Karpas-422 (cell line): Measurements from ENCODE around the gene USP24. TPM values are rescaled to one million over a fixed set of nuclear protein-coding genes. Genes with fewer than 3 reads are reported as not detected.

Experiments used
- DNase-seq: peaks from one replicate; pipeline ENCODE4 v3.0.0-alpha.2; 2015
- H2AFZ ChIP-seq: fragments of 200-600 bp; sonication (generic); 2 replicates; pipeline ENCODE4 v1.6.1; 2014; ENCODE audit warnings: antibody characterized with exemption, low read length, mixed read lengths
- H3K27ac ChIP-seq: fragments of 200-600 bp; sonication (generic); 2 replicates; pipeline ENCODE4 v1.5.1; 2014; ENCODE audit warnings: mild to moderate bottlenecking, low read length, moderate library complexity
- H3K27me3 ChIP-seq: fragments of 200-600 bp; sonication (generic); 2 replicates; pipeline ENCODE4 v1.6.1; 2014; ENCODE audit warnings: low read length, mixed read lengths
- H3K36me3 ChIP-seq: fragments of 200-600 bp; sonication (generic); 2 replicates; pipeline ENCODE4 v1.6.1; 2014; ENCODE audit warnings: low read length, mixed read lengths; ENCODE audit not compliant: insufficient read depth
- H3K4me1 ChIP-seq: fragments of 200-600 bp; sonication (generic); 2 replicates; pipeline ENCODE4 v1.6.1; 2014; ENCODE audit warnings: mild to moderate bottlenecking, low read length, mixed read lengths
- H3K4me2 ChIP-seq: fragments of 200-600 bp; sonication (generic); 2 replicates; pipeline ENCODE4 v1.6.1; 2014; ENCODE audit warnings: low read length, low read depth, mild to moderate bottlenecking; ENCODE audit not compliant: poor library complexity, severe bottlenecking
- H3K4me3 ChIP-seq: fragments of 200-600 bp; sonication (generic); 2 replicates; pipeline ENCODE4 v1.5.1; 2014; ENCODE audit warnings: mild to moderate bottlenecking, antibody characterized with exemption, low read length, mixed read lengths
- H3K79me2 ChIP-seq: fragments of 200-600 bp; sonication (generic); 2 replicates; pipeline ENCODE4 v1.6.1; 2014; ENCODE audit warnings: mild to moderate bottlenecking, low read length, mixed read lengths
- H3K9ac ChIP-seq: fragments of 200-600 bp; sonication (generic); 2 replicates; pipeline ENCODE4 v1.6.0; 2014; ENCODE audit warnings: low read length
- H3K9me2 ChIP-seq: fragments of 200-600 bp; sonication (generic), shearing (Covaris generic); replicated peaks from 2 replicates; pipeline ENCODE4 v1.6.0; 2014; ENCODE audit warnings: mild to moderate bottlenecking, low read length, moderate library complexity; ENCODE audit not compliant: insufficient read depth
- H3K9me3 ChIP-seq: fragments of 300-700, 200-600 bp; sonication (generic); 2 replicates; pipeline ENCODE4 v1.6.1; 2014; ENCODE audit warnings: low read length, mixed read lengths
- H4K20me1 ChIP-seq: fragments of 200-600 bp; sonication (generic); 2 replicates; pipeline ENCODE4 v1.6.1; 2014; ENCODE audit warnings: mild to moderate bottlenecking, antibody characterized with exemption, low read length, low read depth; ENCODE audit not compliant: insufficient read depth
- total RNA-seq: library from RNA; depleted of rRNA; stranded (reverse); fragments of >200 nt; shearing (Covaris generic); gene quantifications from 2 replicates; pipeline ENCODE4 v1.2.3, GENCODE V29; 2014; ENCODE audit warnings: low replicate concordance

Gene USP24
- total RNA-seq, 1 experiment from 2014 or later: 89.8 TPM

GRCh38 chr1:55224729-55225128 lies 9.6 kb upstream of the USP24 start:
- no peak for DNase-seq
- Histone ChIP-seq H3K79me2 (no peaks in the 10 kb centered on the region), H2AFZ (no peak overlapping the region), H3K9me3 (peaks cover 4% of the 10 kb centered on the region; the same call in 1 of the 2 replicates), H3K4me3 (no peak overlapping the region), H3K9ac (no peak overlapping the region), H3K36me3 (no peaks in the 10 kb centered on the region), H3K27ac (no peak overlapping the region), H3K27me3 (no peaks in the 10 kb centered on the region), H4K20me1 (no peaks in the 10 kb centered on the region), H3K4me1 (no peaks in the 10 kb centered on the region), H3K4me2 (no peak overlapping the region), H3K9me2 (no peaks in the 10 kb centered on the region)

- DNase-seq: no peak
- Histone ChIP-seq H3K27me3 (no peaks in the 10 kb centered on the region), H3K4me3 (no peak overlapping the region), H4K20me1 (no peaks in the 10 kb centered on the region), H3K4me2 (no peak overlapping the region), H3K4me1 (peaks cover 11% of the 10 kb centered on the region), H3K79me2 (no peaks in the 10 kb centered on the region), H3K27ac (no peak overlapping the region), H3K9me3 (no peaks in the 10 kb centered on the region), H3K9me2 (no peaks in the 10 kb centered on the region), H2AFZ (no peak overlapping the region), H3K36me3 (no peaks in the 10 kb centered on the region), H3K9ac (no peak overlapping the region)
These were observed 7.0 kb upstream of the USP24 start for GRCh38 chr1:55222152-55222551.

DNA sequence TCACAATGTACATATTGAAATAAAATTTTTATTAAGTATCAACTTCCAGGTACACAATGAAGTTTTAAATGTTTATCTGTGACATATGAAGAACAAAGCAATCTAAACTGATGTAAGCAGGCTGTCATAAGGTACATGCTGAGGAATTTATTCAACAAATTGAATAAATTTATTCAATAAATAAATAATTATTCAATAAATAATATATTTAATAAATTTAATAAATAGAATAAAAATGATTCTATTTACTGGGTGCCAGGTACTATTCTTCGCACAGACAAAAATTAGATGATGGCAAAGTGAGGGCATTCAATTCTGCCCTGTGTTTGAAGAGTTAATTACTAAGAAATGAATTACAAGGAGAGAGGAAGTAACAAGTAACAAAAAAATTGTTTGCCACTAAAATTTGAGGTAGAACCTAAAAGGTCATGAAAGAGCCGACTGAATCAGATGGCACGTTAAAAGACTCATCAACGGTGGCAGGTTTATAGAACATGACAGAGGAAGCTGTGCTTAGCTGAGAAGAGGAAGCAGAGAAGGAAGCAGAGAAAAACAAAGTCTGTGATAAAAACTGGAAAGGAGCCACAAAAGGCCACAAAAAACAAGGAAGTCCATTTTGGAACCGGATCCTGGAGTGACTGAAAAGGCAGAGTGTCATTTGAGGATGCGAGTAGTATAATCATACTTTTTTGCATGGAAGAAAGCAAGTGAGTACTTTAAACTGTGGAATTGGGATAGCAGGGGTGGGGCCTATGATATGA lies 2.2 kb upstream of the USP24 start:
- Histone ChIP-seq H3K4me1 (peaks cover 37% of the 10 kb centered on the region), H3K4me3 (no peak overlapping the region), H2AFZ (peak overlapping the region; percentile 45; the same call in 1 of the 2 replicates), H3K9me3 (no peaks in the 10 kb centered on the region), H3K27ac (peak overlapping the region; percentile 42; the same call in 1 of the 2 replicates), H3K9me2 (no peaks in the 10 kb centered on the region), H3K9ac (peak overlapping the region; percentile 25), H3K27me3 (no peaks in the 10 kb centered on the region), H3K4me2 (peak overlapping the region; percentile 42), H3K79me2 (peaks cover 35% of the 10 kb centered on the region), H4K20me1 (no peaks in the 10 kb centered on the region), H3K36me3 (no peaks in the 10 kb centered on the region)
- peak; percentile 70 for DNase-seq

DNA sequence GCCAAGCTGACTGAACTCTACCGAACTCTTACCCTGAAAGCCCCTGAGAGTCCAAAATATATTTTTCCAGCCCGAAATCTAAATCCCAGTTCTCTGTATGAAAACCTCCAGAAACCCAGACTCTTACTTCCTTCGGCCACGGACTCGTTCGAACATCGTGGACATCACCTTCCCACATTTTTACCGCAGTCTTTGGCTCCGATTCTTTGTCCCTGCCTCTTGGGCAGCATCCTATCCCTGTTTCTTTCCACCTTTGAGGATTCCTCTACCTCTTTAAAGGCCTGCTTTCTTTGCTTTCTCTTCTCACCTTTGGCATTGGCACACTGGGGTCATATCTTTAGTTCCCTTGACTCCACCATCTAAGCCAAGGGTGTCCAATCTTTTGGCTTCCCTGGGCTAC lies 932 bp upstream of the USP24 start:
- DNase-seq: no peak
- Histone ChIP-seq H4K20me1 (no peaks in the 10 kb centered on the region), H3K9me3 (no peaks in the 10 kb centered on the region), H3K79me2 (peaks cover 48% of the 10 kb centered on the region), H3K4me2 (peak overlapping the region; percentile 72), H3K36me3 (no peaks in the 10 kb centered on the region), H3K27me3 (no peaks in the 10 kb centered on the region), H3K4me1 (peaks cover 50% of the 10 kb centered on the region), H3K9me2 (no peaks in the 10 kb centered on the region), H3K27ac (peak overlapping the region; percentile 87), H3K9ac (peak overlapping the region; percentile 96), H2AFZ (peak overlapping the region; percentile 85), H3K4me3 (peak overlapping the region; percentile 91)

- Histone ChIP-seq H3K4me3 (peak overlapping the region; percentile 91), H4K20me1 (no peaks in the 10 kb centered on the region), H3K9me3 (no peaks in the 10 kb centered on the region), H3K4me2 (peak overlapping the region; percentile 72), H3K9ac (peak overlapping the region; percentile 96), H3K4me1 (peaks cover 62% of the 10 kb centered on the region), H3K27me3 (no peaks in the 10 kb centered on the region), H3K79me2 (peaks cover 60% of the 10 kb centered on the region), H2AFZ (peak overlapping the region; percentile 45; the same call in 1 of the 2 replicates), H3K27ac (peak overlapping the region; percentile 87), H3K36me3 (no peaks in the 10 kb centered on the region), H3K9me2 (no peaks in the 10 kb centered on the region)
- DNase-seq: no peak
These were observed 300 bp downstream of the USP24 start for GRCh38 chr1:55214934-55215193.

DNA sequence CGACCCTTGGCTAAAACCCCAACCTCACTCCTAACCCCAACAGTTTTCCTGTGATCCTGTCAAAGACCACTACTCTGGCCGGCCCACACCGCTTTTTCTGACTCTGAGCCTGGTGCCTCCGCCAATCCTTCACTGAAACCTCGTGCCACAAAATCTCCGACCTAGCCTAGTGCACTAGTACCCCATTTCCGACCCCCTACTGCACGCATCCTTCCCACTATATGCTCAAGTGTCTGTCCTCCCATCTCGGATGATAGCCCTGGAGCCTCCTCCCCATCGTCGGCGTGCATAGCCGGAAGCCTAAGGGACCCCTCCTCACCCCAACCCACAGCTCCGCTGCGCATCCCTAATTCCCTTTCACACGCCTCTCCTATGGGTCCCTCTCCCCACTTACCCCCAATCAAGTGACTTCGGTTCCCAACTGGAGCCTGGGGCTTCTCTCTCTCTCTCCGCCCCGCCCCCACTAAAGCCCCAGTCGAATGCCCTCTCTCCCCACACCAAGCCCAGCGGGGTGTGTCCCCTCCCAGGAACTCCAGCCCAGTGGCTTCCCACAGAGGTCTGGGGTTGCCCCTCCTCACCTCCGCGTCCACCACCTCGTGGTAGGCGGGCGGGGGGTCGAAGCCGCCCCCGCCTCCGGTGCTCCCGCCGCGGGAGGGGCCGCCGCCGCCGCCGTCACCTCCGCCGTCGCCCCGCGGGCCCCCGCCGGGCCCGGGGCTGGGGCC lies 791 bp downstream of the USP24 start:
- DNase-seq: peak; percentile 78
- H3K27ac ChIP-seq: peak overlapping the region; percentile 87
- peaks cover 65% of the 10 kb centered on the region for H3K79me2 ChIP-seq
- no peaks in the 10 kb centered on the region for H4K20me1 ChIP-seq
- H3K27me3 ChIP-seq: no peaks in the 10 kb centered on the region
- peaks cover 67% of the 10 kb centered on the region for H3K4me1 ChIP-seq
- no peaks in the 10 kb centered on the region for H3K9me2 ChIP-seq
- H3K9me3 ChIP-seq: no peaks in the 10 kb centered on the region
- H3K9ac ChIP-seq: peak overlapping the region; percentile 96
- H3K36me3 ChIP-seq: no peaks in the 10 kb centered on the region
- H2AFZ ChIP-seq: no peak overlapping the region
- H3K4me2 ChIP-seq: peak overlapping the region; percentile 72
- H3K4me3 ChIP-seq: peak overlapping the region; percentile 91

- Histone ChIP-seq H3K4me1 (peaks cover 73% of the 10 kb centered on the region), H2AFZ (no peak overlapping the region), H3K79me2 (peaks cover 71% of the 10 kb centered on the region), H3K27me3 (no peaks in the 10 kb centered on the region), H3K36me3 (no peaks in the 10 kb centered on the region), H3K9ac (peak overlapping the region; percentile 96), H3K9me2 (no peaks in the 10 kb centered on the region), H3K4me2 (peak overlapping the region; percentile 72), H4K20me1 (no peaks in the 10 kb centered on the region), H3K27ac (peak overlapping the region; percentile 87), H3K9me3 (no peaks in the 10 kb centered on the region), H3K4me3 (peak overlapping the region; percentile 91)
- no peak for DNase-seq
These were observed 1.3 kb downstream of the USP24 start for GRCh38 chr1:55213885-55214211.

- H4K20me1 ChIP-seq: no peaks in the 10 kb centered on the region
- peaks cover 76% of the 10 kb centered on the region for H3K79me2 ChIP-seq
- peak overlapping the region; percentile 87 for H3K27ac ChIP-seq
- DNase-seq: peak; percentile 80
- peak overlapping the region; percentile 96 for H3K9ac ChIP-seq
- H3K4me2 ChIP-seq: peak overlapping the region; percentile 72
- peak overlapping the region; percentile 91 for H3K4me3 ChIP-seq
- no peak overlapping the region for H2AFZ ChIP-seq
- H3K27me3 ChIP-seq: no peaks in the 10 kb centered on the region
- no peaks in the 10 kb centered on the region for H3K9me2 ChIP-seq
- no peaks in the 10 kb centered on the region for H3K9me3 ChIP-seq
- peaks cover 73% of the 10 kb centered on the region for H3K4me1 ChIP-seq
- no peaks in the 10 kb centered on the region for H3K36me3 ChIP-seq
These were observed 1.8 kb downstream of the USP24 start for GRCh38 chr1:55213151-55213884.
